Neural cell (in vitro differentiated cells): ENCODE data around the gene MEGF6. TPM values are rescaled to one million over a fixed set of nuclear protein-coding genes. Genes with fewer than 3 reads are reported as not detected.

ENCODE experiments used
- H2AFZ ChIP-seq: fragments of 200-600, 300-800 bp; sonication (generic), shearing (Covaris generic); 2 replicates; pipeline ENCODE4 v1.6.0; 2014; ENCODE audit warnings: low read depth, mild to moderate bottlenecking, antibody characterized with exemption, low read length, moderate library complexity
- H3F3A ChIP-seq: fragments of 200-600 bp; shearing (Covaris generic); 2 replicates; pipeline ENCODE4 v1.6.1; 2016; ENCODE audit warnings: mild to moderate bottlenecking, moderate library complexity, mixed read lengths, antibody characterized with exemption, low read length; ENCODE audit not compliant: insufficient read depth, poor library complexity, severe bottlenecking
- H3K27ac ChIP-seq: fragments of 200-600, 300-800 bp; sonication (generic), shearing (Covaris generic); 2 replicates; pipeline ENCODE4 v1.5.1; 2014; ENCODE audit warnings: mild to moderate bottlenecking, low read length, moderate library complexity
- H3K27me3 ChIP-seq: fragments of 300-800, 200-600 bp; sonication (generic), shearing (Covaris generic); 2 replicates; pipeline ENCODE4 v1.6.0; 2014; ENCODE audit warnings: mild to moderate bottlenecking, low read depth, low read length, moderate library complexity; ENCODE audit not compliant: insufficient read depth
- H3K36me3 ChIP-seq: fragments of 300-800, 200-600 bp; sonication (generic), shearing (Covaris generic); 2 replicates; pipeline ENCODE4 v1.5.1; 2014; ENCODE audit warnings: mild to moderate bottlenecking, antibody characterized with exemption, low read length, moderate library complexity; ENCODE audit not compliant: insufficient read depth
- H3K4me2 ChIP-seq: fragments of 300-800, 200-600 bp; sonication (generic), shearing (Covaris generic); 2 replicates; pipeline ENCODE4 v1.6.0; 2014; ENCODE audit warnings: mild to moderate bottlenecking, low read length
- H3K4me3 ChIP-seq: fragments of 300-800, 200-600 bp; sonication (generic), shearing (Covaris generic); 2 replicates; pipeline ENCODE4 v1.5.1; 2014; ENCODE audit warnings: mild to moderate bottlenecking, low read length, moderate library complexity
- H3K79me2 ChIP-seq: fragments of 200-600 bp; shearing (Covaris generic); replicated peaks from 2 replicates; pipeline ENCODE4 v1.6.0; 2014; ENCODE audit warnings: mild to moderate bottlenecking, low read length, moderate library complexity; ENCODE audit not compliant: insufficient read depth
- H3K9ac ChIP-seq: fragments of 300-800, 200-600 bp; sonication (generic), shearing (Covaris generic); 2 replicates; pipeline ENCODE4 v1.6.1; 2016; ENCODE audit warnings: mild to moderate bottlenecking, low read length, mixed read lengths
- H3K9me2 ChIP-seq: fragments of 200-600 bp; shearing (Covaris generic); 2 replicates; pipeline ENCODE4 v1.6.1; 2016; ENCODE audit warnings: mild to moderate bottlenecking, low read length, mixed read lengths; ENCODE audit not compliant: insufficient read depth
- H3K9me3 ChIP-seq: fragments of 200-600, 300-800 bp; sonication (generic), shearing (Covaris generic); 2 replicates; pipeline ENCODE4 v1.6.1; 2016; ENCODE audit warnings: mild to moderate bottlenecking, mixed run types, low read length, moderate library complexity, mixed read lengths
- H4K20me1 ChIP-seq: fragments of 200-600 bp; shearing (Covaris generic); 2 replicates; pipeline ENCODE4 v1.6.1; 2016; ENCODE audit warnings: mild to moderate bottlenecking, mixed run types; ENCODE audit not compliant: insufficient read depth
- EP300 ChIP-seq: fragments of 450-650 bp; conservative IDR thresholded peaks from 2 replicates; pipeline ENCODE4 v1.6.1; 2014; ENCODE audit warnings: antibody characterized with exemption, mild to moderate bottlenecking, moderate library complexity; ENCODE audit not compliant: poor library complexity, severe bottlenecking
- EZH2 ChIP-seq: fragments of 200-600, 300-800 bp; shearing (Covaris generic), sonication (generic); IDR thresholded peaks from 2 replicates; pipeline ENCODE4 v1.6.1; 2014; ENCODE audit warnings: antibody characterized with exemption, low read length, borderline replicate concordance, mild to moderate bottlenecking; ENCODE audit not compliant: insufficient read depth, poor library complexity, severe bottlenecking
- MXI1 ChIP-seq: fragments of 450-650 bp; conservative IDR thresholded peaks from 2 replicates; pipeline ENCODE4 v1.6.1; 2014; ENCODE audit warnings: antibody characterized with exemption, mild to moderate bottlenecking; ENCODE audit not compliant: poor library complexity, severe bottlenecking
- POLR2AphosphoS5 ChIP-seq: IDR thresholded peaks from 2 replicates; pipeline ENCODE4 v1.6.1; 2012
- RAD21 ChIP-seq: fragments of 450-650 bp; conservative IDR thresholded peaks from 2 replicates; pipeline ENCODE4 v1.6.1; 2014; ENCODE audit warnings: antibody characterized with exemption, mild to moderate bottlenecking, moderate library complexity
- SMC3 ChIP-seq: fragments of 450-650 bp; conservative IDR thresholded peaks from 2 replicates; pipeline ENCODE4 v1.6.1; 2014; ENCODE audit warnings: antibody characterized with exemption, mild to moderate bottlenecking, moderate library complexity; ENCODE audit not compliant: poor library complexity
- TAF1 ChIP-seq: IDR thresholded peaks from 2 replicates; pipeline ENCODE4 v1.6.1; 2012; ENCODE audit warnings: low read depth
- polyA plus RNA-seq: library from polyadenylated mRNA; depleted of rRNA; stranded (reverse); fragments of >200 nt; gene quantifications from 2 replicates; pipeline ENCODE4 v1.2.3, GENCODE V29; 2014
- TF ChIP-seq, protein P1 (sequence below): IDR thresholded peaks from 2 replicates; pipeline ENCODE4 v1.6.1; 2012; ENCODE audit warnings: borderline replicate concordance
- TF ChIP-seq, protein P2 (sequence below): fragments of 450-650 bp; IDR thresholded peaks from 2 replicates; pipeline ENCODE4 v1.5.1; 2014; ENCODE audit warnings: antibody characterized with exemption, mild to moderate bottlenecking, moderate library complexity; ENCODE audit not compliant: poor library complexity, severe bottlenecking

The MEGF6 gene
- polyA plus RNA-seq, 1 donor from 2014 or later, result 6.0 TPM

DNA sequence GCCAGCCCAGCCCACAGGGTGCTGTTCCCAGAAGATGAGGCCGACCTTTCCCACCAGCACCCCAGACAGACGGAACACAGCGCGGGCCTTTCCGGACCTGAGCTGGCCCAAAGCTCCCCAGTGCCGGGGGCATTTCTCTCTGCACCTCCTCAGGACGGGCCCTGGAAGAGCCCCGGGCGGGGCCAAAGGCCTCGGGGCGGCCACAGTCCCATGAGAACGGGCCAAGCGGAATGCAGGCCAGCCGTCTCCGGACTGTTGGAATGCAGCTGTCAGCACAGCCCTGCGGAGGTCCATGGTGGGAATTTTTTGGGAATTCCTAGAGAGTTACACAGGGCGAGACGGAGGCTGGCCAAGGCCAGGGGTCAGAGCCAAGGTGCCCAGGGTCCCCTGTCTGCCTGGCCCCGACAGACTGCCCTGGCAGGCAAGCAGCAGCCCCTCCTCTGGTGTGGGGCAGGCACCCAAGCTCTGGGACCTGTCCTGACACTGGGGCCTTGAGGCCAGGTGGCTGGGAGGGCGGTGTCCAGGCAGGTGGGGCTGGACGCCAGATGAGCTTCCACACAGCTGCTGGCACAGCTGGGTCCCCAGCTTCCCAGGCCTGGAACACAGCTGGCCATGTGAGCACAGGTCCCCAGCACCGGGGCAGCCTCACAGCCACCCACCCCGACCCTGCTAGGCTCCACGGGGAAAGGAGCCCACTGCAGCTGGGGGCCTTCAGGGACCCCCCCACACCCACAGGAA is 63.0 kb downstream of the MEGF6 start:
- no peaks in the 10 kb centered on the region for H3K27me3 ChIP-seq
- no peak overlapping the region for H3K9ac ChIP-seq
- H4K20me1 ChIP-seq, result no peaks in the 10 kb centered on the region
- no peak for TF ChIP-seq TAF1
- no peak for TF ChIP-seq EP300
- TF ChIP-seq SMC3, result no peak
- no peak for TF ChIP-seq MXI1
- no peak for TF ChIP-seq RAD21
- TF ChIP-seq EZH2, result no peak
- no peak for TF ChIP-seq POLR2AphosphoS5
- TF ChIP-seq, protein P1, sequence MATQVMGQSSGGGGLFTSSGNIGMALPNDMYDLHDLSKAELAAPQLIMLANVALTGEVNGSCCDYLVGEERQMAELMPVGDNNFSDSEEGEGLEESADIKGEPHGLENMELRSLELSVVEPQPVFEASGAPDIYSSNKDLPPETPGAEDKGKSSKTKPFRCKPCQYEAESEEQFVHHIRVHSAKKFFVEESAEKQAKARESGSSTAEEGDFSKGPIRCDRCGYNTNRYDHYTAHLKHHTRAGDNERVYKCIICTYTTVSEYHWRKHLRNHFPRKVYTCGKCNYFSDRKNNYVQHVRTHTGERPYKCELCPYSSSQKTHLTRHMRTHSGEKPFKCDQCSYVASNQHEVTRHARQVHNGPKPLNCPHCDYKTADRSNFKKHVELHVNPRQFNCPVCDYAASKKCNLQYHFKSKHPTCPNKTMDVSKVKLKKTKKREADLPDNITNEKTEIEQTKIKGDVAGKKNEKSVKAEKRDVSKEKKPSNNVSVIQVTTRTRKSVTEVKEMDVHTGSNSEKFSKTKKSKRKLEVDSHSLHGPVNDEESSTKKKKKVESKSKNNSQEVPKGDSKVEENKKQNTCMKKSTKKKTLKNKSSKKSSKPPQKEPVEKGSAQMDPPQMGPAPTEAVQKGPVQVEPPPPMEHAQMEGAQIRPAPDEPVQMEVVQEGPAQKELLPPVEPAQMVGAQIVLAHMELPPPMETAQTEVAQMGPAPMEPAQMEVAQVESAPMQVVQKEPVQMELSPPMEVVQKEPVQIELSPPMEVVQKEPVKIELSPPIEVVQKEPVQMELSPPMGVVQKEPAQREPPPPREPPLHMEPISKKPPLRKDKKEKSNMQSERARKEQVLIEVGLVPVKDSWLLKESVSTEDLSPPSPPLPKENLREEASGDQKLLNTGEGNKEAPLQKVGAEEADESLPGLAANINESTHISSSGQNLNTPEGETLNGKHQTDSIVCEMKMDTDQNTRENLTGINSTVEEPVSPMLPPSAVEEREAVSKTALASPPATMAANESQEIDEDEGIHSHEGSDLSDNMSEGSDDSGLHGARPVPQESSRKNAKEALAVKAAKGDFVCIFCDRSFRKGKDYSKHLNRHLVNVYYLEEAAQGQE, result no peak
- no peaks in the 10 kb centered on the region for H3K9me2 ChIP-seq
- H3K9me3 ChIP-seq, result no peaks in the 10 kb centered on the region
- H3K4me2 ChIP-seq, result no peak overlapping the region
- no peak overlapping the region for H2AFZ ChIP-seq
- H3K36me3 ChIP-seq, result no peaks in the 10 kb centered on the region
- no peaks in the 10 kb centered on the region for H3F3A ChIP-seq
- no peaks in the 10 kb centered on the region for H3K79me2 ChIP-seq
- H3K4me3 ChIP-seq, result no peak overlapping the region
- no peak overlapping the region for H3K27ac ChIP-seq

DNA sequence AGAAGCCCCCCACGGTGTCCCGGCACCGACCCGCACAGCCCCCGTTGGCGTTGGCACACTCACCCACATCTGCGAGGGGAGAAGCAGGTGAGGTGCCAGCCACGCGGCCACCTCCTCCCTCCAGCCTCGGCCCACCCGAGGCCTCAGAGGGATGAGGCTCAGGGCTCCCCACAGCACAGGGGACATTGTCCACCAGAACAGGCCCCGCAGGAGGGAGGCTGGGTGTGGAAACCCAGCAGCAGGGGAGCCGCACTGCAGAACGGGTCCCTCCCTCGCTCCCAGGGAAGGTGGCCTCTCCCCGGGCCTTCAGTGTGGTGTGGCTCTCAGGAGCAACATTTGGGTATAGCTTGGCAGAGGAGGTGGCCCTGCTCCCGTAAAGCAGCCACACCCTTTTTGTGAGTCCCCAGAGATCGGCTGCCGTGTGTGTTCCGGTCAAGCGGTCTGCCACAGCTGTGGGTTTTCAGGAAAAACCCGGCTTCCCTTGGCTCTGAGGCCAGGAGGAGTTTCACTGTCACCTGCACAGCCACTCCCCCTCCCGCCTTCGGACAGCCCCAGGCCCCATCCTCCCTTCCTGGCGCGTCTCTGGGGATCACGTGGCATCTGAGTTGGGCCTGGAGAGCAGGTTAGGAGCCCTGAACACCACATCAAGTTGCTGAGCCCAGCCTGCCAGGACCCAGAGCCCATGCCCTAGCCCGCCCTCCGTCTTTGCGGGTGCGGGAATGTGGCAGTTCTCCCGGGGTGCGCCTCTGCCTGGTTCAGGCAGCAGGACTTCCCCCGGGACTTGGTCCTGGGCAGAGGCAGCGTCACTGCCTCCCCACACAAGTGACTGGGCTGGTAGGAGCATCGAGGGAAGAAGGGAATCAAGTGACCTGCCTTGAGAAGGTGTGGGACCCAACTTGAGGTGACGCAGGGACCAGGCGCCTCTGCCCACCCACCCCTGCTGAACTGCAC is 64.0 kb downstream of the MEGF6 start:
- Histone ChIP-seq H3F3A (no peaks in the 10 kb centered on the region), H3K9ac (no peak overlapping the region), H3K27me3 (no peaks in the 10 kb centered on the region), H4K20me1 (no peaks in the 10 kb centered on the region), H3K27ac (no peak overlapping the region), H3K79me2 (no peaks in the 10 kb centered on the region), H3K4me3 (no peak overlapping the region), H3K9me3 (no peaks in the 10 kb centered on the region), H3K36me3 (no peaks in the 10 kb centered on the region), H2AFZ (no peak overlapping the region), H3K9me2 (no peaks in the 10 kb centered on the region), H3K4me2 (no peak overlapping the region)
- TF ChIP-seq RAD21 (no peak), EP300 (no peak)

DNA sequence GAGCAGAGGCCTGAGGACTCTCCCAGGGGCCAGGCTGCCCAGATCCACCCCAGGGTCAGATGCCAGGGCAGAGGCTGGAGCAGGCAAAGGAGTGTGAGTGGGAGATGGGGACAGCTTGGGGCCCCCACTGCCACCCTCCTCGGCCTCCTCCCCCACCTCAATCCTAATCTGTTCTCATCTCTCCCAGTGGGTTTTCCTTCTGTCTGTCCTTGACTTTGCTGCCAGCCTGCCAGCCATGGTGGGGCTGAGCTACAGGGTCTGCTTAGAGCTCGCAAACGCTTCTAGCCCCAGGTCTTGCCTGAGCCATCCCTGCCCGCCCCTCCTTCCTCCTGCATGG is 65.3 kb downstream of the MEGF6 start:
- Histone ChIP-seq H3K27me3 (no peaks in the 10 kb centered on the region), H3K4me2 (no peak overlapping the region), H2AFZ (no peak overlapping the region), H3K9ac (no peak overlapping the region), H3K27ac (no peak overlapping the region), H3K9me2 (no peaks in the 10 kb centered on the region), H3K9me3 (no peaks in the 10 kb centered on the region), H3F3A (no peaks in the 10 kb centered on the region), H3K4me3 (no peak overlapping the region), H3K79me2 (no peaks in the 10 kb centered on the region), H4K20me1 (no peaks in the 10 kb centered on the region), H3K36me3 (no peaks in the 10 kb centered on the region)
- TF ChIP-seq MXI1 (no peak), EZH2 (no peak)
- TF ChIP-seq, protein P2, sequence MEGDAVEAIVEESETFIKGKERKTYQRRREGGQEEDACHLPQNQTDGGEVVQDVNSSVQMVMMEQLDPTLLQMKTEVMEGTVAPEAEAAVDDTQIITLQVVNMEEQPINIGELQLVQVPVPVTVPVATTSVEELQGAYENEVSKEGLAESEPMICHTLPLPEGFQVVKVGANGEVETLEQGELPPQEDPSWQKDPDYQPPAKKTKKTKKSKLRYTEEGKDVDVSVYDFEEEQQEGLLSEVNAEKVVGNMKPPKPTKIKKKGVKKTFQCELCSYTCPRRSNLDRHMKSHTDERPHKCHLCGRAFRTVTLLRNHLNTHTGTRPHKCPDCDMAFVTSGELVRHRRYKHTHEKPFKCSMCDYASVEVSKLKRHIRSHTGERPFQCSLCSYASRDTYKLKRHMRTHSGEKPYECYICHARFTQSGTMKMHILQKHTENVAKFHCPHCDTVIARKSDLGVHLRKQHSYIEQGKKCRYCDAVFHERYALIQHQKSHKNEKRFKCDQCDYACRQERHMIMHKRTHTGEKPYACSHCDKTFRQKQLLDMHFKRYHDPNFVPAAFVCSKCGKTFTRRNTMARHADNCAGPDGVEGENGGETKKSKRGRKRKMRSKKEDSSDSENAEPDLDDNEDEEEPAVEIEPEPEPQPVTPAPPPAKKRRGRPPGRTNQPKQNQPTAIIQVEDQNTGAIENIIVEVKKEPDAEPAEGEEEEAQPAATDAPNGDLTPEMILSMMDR, result no peak
